Spleen (tissue), 11 donors: ENCODE results near the gene NUAK1. TPM values are rescaled to one million over a fixed set of nuclear protein-coding genes. Genes with fewer than 3 reads are reported as not detected.

Source experiments
- DNase-seq: peaks from one replicate; pipeline ENCODE4 v3.0.0-alpha.2; 2020
- H3K27ac ChIP-seq, 8 donors: fragments of 200-600 bp; sonication (generic) in 7 of 8; 1 replicate in 4 of 8; 2 replicates in 4 of 8; pipeline versions ENCODE4 v1.5.0 to v1.8.0; 2016 to 2021; ENCODE audit warnings: inconsistent platforms in 4 of 8, mild to moderate bottlenecking in 4 of 8, moderate library complexity in 1 of 8
- H3K27me3 ChIP-seq, 7 donors: fragments of 200-600 bp; sonication (generic) in 6 of 7; replicated peaks in 1 of 7; 1 replicate in 4 of 7; 2 replicates in 3 of 7; pipeline versions ENCODE4 v1.5.0 to v1.8.0; 2016 to 2021; ENCODE audit warnings: inconsistent platforms in 3 of 7, mild to moderate bottlenecking in 1 of 7
- H3K36me3 ChIP-seq, 6 donors: fragments of 200-600 bp; sonication (generic) in 5 of 6; 1 replicate in 4 of 6; 2 replicates in 2 of 6; pipeline versions ENCODE4 v1.5.0 to v1.8.0; 2016 to 2021; ENCODE audit warnings: inconsistent platforms in 2 of 6
- H3K4me1 ChIP-seq, 6 donors: fragments of 200-600 bp; sonication (generic) in 5 of 6; 1 replicate in 3 of 6; 2 replicates in 3 of 6; pipeline versions ENCODE4 v1.5.0 to v1.8.0; 2016 to 2021; ENCODE audit warnings: inconsistent platforms in 3 of 6
- H3K4me3 ChIP-seq, 8 donors: fragments of 200-600 bp; sonication (generic) in 7 of 8; 1 replicate in 4 of 8; 2 replicates in 4 of 8; pipeline versions ENCODE4 v1.5.0 to v1.8.0; 2016 to 2021; ENCODE audit warnings: inconsistent platforms in 4 of 8, mild to moderate bottlenecking in 4 of 8, moderate library complexity in 2 of 8
- H3K9me3 ChIP-seq, 8 donors: fragments of 200-600 bp; sonication (generic) in 7 of 8; 1 replicate in 4 of 8; 2 replicates in 4 of 8; pipeline versions ENCODE4 v1.5.0 to v1.8.0; 2016 to 2021; ENCODE audit warnings: inconsistent platforms in 4 of 8
- CTCF ChIP-seq, 11 experiments: fragments of 200-600 bp in 7 of 11; fragments of 450-650 bp in 4 of 11; sonication (generic) in 4 of 11; IDR thresholded peaks in 8 of 11; conservative IDR thresholded peaks in 3 of 11; 1 replicate in 7 of 11; 2 replicates in 4 of 11; pipeline versions ENCODE4 v1.4.0 to v1.8.0; 2016 to 2021; ENCODE audit warnings: antibody characterized with exemption in 11 of 11, inconsistent platforms in 4 of 11, mild to moderate bottlenecking in 1 of 11
- POLR2A ChIP-seq, 3 donors: fragments of 450-650 bp; IDR thresholded peaks; one replicate each; pipeline ENCODE4 v1.5.1; 2017; ENCODE audit warnings: antibody characterized with exemption in 3 of 3, mild to moderate bottlenecking in 1 of 3
- POLR2AphosphoS5 ChIP-seq, 3 donors: sonication (generic); formaldehyde crosslinking; IDR thresholded peaks; one replicate each; pipeline ENCODE4 v1.5.1; 2017; ENCODE audit warnings: antibody characterized with exemption in 3 of 3
- WGBS, 5 donors: extraction: QIAGEN DNeasy Blood & Tissue Kit in 3 of 5; methylation state at CpG; one replicate each; pipeline versions ENCODE4 v1.1.5 to v1.1.7; 2013 to 2018; 5-methylcytosine and 5-hydroxymethylcytosine counted together
- intact Hi-C: fragments of 100-400 bp; cut with DNase I; formaldehyde crosslinking; loops from one replicate; pipeline ENCODE4 v1.15.0; 2023; ENCODE audit warnings: low total_unique reads
- polyA plus RNA-seq, 3 donors: library from polyadenylated mRNA; stranded (reverse); fragments of 200-250 nt; gene quantifications; one replicate each; pipeline ENCODE4 v1.2.1, GENCODE V29; 2013
- total RNA-seq, 7 donors: library from RNA; depleted of rRNA in 3 of 7; stranded (reverse); fragments of >200 nt in 3 of 7; fragmentation: NEBNext Ultra II Directional in 4 of 7; extraction: Animal tissue kit (Norgen Biotek cat#: 25700) in 4 of 7; gene quantifications; one replicate each; pipeline versions ENCODE4 v1.1.0 to v1.2.1, GENCODE V29; 2016 to 2021
- donor health status: healthy with polysubstance abuse.
- donor health status: DM: no; HTN: no; CAD: no; lungs with moderate emphysema.
- donor health status: DM: no; HTN: no; CAD: no.
- donor health status: Bipolar disorder and iron deficiency.
- donor health status: healthy.
- donor health status: DM: no; HTN: no; CAD: no.
- donor health status: DM: yes; HTN: yes; CAD: no.

The NUAK1 gene
- total and polyA plus RNA-seq, 10 donors, result 0.20 to 3.3 (median 1.2) TPM

- no peak overlapping the region for H3K27ac ChIP-seq
- TF ChIP-seq CTCF (IDR thresholded peaks at IDR 0.05 in 8 of 11, conservative IDR thresholded peaks at IDR 0.05 in 3 of 11), result no peak
- TF ChIP-seq POLR2A (IDR thresholded peaks at IDR 0.05), result no peak
- TF ChIP-seq POLR2AphosphoS5 (IDR thresholded peaks at IDR 0.05), result no peak
- peaks cover 0 to 55% (median 0%) of the 10 kb centered on the region in 7 donors for H3K27me3 ChIP-seq
- DNase-seq, result no peak
- peaks cover 0 to 16% (median 4%) of the 10 kb centered on the region in 6 donors for H3K4me1 ChIP-seq
- peaks cover 0 to 3% (median 0%) of the 10 kb centered on the region in 8 donors for H3K9me3 ChIP-seq
- no peaks in the 10 kb centered on the region for H3K36me3 ChIP-seq
- 59 to 71% (median 62%) methylated on average over 10 of the region's 10 CpGs for WGBS, 5 donors
- intact Hi-C loops, result no loop called here
- no peak overlapping the region for H3K4me3 ChIP-seq
These were observed 60.3 kb downstream of the NUAK1 start for GRCh38 chr12:106078358-106079010.

GRCh38 chr12:106074706-106075392 is 63.9 kb downstream of the NUAK1 start:
- no peaks in the 10 kb centered on the region for H3K36me3 ChIP-seq
- no peak overlapping the region for H3K4me3 ChIP-seq
- intact Hi-C loops, result no loop called here
- peaks cover 0 to 16% (median 4%) of the 10 kb centered on the region in 6 donors for H3K4me1 ChIP-seq
- H3K27me3 ChIP-seq, result peaks cover 0 to 32% (median 0%) of the 10 kb centered on the region in 7 donors
- 40 to 51% (median 50%) methylated on average over 8 to 11 of the region's 11 CpGs for WGBS, 5 donors
- TF ChIP-seq POLR2A (IDR thresholded peaks at IDR 0.05), result no peak
- no peak for TF ChIP-seq CTCF (IDR thresholded peaks at IDR 0.05 in 8 of 11, conservative IDR thresholded peaks at IDR 0.05 in 3 of 11)
- TF ChIP-seq POLR2AphosphoS5 (IDR thresholded peaks at IDR 0.05), result no peak
- DNase-seq, result no peak
- H3K9me3 ChIP-seq, result no peaks in the 10 kb centered on the region
- H3K27ac ChIP-seq, result no peak overlapping the region

- no peak for DNase-seq
- intact Hi-C loops, result no loop called here
- H3K9me3 ChIP-seq, result peaks cover 0 to 3% (median 0%) of the 10 kb centered on the region in 8 donors
- H3K4me3 ChIP-seq, result no peak overlapping the region
- no peaks in the 10 kb centered on the region for H3K36me3 ChIP-seq
- peaks cover 0 to 27% (median 0%) of the 10 kb centered on the region in 7 donors for H3K27me3 ChIP-seq
- H3K27ac ChIP-seq, result no peak overlapping the region
- TF ChIP-seq POLR2A (IDR thresholded peaks at IDR 0.05) (no peak), CTCF (IDR thresholded peaks at IDR 0.05 in 8 of 11, conservative IDR thresholded peaks at IDR 0.05 in 3 of 11) (no peak)
- 42 to 77% (median 47%) methylated on average over 1 of the region's 1 CpG for WGBS, 5 donors
- H3K4me1 ChIP-seq, result peaks cover 0 to 16% (median 4%) of the 10 kb centered on the region in 6 donors
These were observed 64.4 kb downstream of the NUAK1 start for GRCh38 chr12:106074361-106074705.

GRCh38 chr12:106073179-106073578 is 65.6 kb downstream of the NUAK1 start:
- WGBS, 5 donors, result 63 to 83% (median 77%) methylated on average over 3 of the region's 3 CpGs
- H3K9me3 ChIP-seq, result peaks cover 0 to 6% (median 0%) of the 10 kb centered on the region in 8 donors
- no peak for DNase-seq
- H3K4me3 ChIP-seq, result no peak overlapping the region
- intact Hi-C loops, result no loop called here
- no peak overlapping the region for H3K27ac ChIP-seq
- H3K27me3 ChIP-seq, result peaks cover 0 to 15% (median 0%) of the 10 kb centered on the region in 7 donors
- no peak for TF ChIP-seq POLR2A (IDR thresholded peaks at IDR 0.05)
- no peak for TF ChIP-seq CTCF (IDR thresholded peaks at IDR 0.05 in 8 of 11, conservative IDR thresholded peaks at IDR 0.05 in 3 of 11)
- no peak for TF ChIP-seq POLR2AphosphoS5 (IDR thresholded peaks at IDR 0.05)
- H3K4me1 ChIP-seq, result peaks cover 0 to 11% (median 2%) of the 10 kb centered on the region in 6 donors
- H3K36me3 ChIP-seq, result no peaks in the 10 kb centered on the region
